Neural progenitor cell (in vitro differentiated cells): ENCODE results near the gene C9orf78.

Experiments used
- CTCF ChIP-seq: fragments of 200-600 bp; sonication (generic); IDR thresholded peaks from 2 replicates; pipeline ENCODE4 v1.5.1; 2017; ENCODE audit warnings: antibody characterized with exemption, mild to moderate bottlenecking
- EZH2phosphoT487 ChIP-seq: fragments of 200-600 bp; sonication (generic); IDR thresholded peaks from 2 replicates; pipeline ENCODE4 v1.6.1; 2017; ENCODE audit warnings: antibody characterized with exemption

- TF ChIP-seq EZH2phosphoT487 (no peak), CTCF (no peak)
These were observed 4.4 kb upstream of the C9orf78 start for GRCh38 chr9:129839324-129840023.
